Right cardiac atrium (tissue), 5 donors: ENCODE data around the gene GRM4. TPM values are rescaled to one million over a fixed set of nuclear protein-coding genes. Genes with fewer than 3 reads are reported as not detected.

Experiments used
- ATAC-seq, 2 donors: fragments of 200-7000 bp; cut with Tn5 transposase; one replicate each; pipeline versions ENCODE4 v1.8.0 to v1.9.1; 2020; ENCODE audit warnings: moderate library complexity in 2 of 2, mild to moderate bottlenecking in 1 of 2
- DNase-seq, 3 donors: peaks; one replicate each; pipeline ENCODE4 v3.0.0-alpha.2; 2020
- H3K27ac ChIP-seq: one replicate; pipeline ENCODE4 v1.5.1; 2013; ENCODE audit warnings: mild to moderate bottlenecking, low read length, control low read depth, moderate library complexity
- H3K27me3 ChIP-seq: one replicate; pipeline ENCODE4 v1.6.1; 2013; ENCODE audit not compliant: control insufficient read depth, insufficient read depth
- H3K4me1 ChIP-seq: one replicate; pipeline ENCODE4 v1.6.1; 2013; ENCODE audit warnings: low read length; ENCODE audit not compliant: control insufficient read depth, insufficient read depth
- H3K4me3 ChIP-seq: one replicate; pipeline ENCODE4 v1.5.1; 2013; ENCODE audit warnings: low read length, control low read depth
- H3K9me3 ChIP-seq: one replicate; pipeline ENCODE4 v1.6.1; 2013; ENCODE audit warnings: low read length; ENCODE audit not compliant: control insufficient read depth
- WGBS: extraction: QIAGEN DNeasy Blood & Tissue Kit; methylation state at CpG from one replicate; pipeline ENCODE4 v1.1.7; 2013; 5-methylcytosine and 5-hydroxymethylcytosine counted together
- intact Hi-C, 4 donors: fragments of 100-400 bp; cut with DNase I; formaldehyde crosslinking; loops; one replicate each; pipeline versions ENCODE4 v1.11.0 to v1.14.0; 2022 to 2023
- polyA plus RNA-seq: library from polyadenylated mRNA; stranded (reverse); fragments of 200-250 nt; gene quantifications from one replicate; pipeline ENCODE4 v1.2.3, GENCODE V29; 2013
- total RNA-seq, 4 donors: library from RNA; stranded (reverse); fragmentation: NEBNext Ultra II Directional; extraction: Animal tissue kit (Norgen Biotek cat#: 25700); gene quantifications; one replicate each; pipeline ENCODE4 v1.2.1, GENCODE V29; 2021
- donor health status: healthy with polysubstance abuse.
- donor health status: DM: no; HTN: yes; CAD: no.
- donor health status: DM: no; HTN: no; CAD: no.
- donor health status: DM: no; HTN: yes; CAD: no; lungs with severe emphysema.
- donor health status: DM: yes; HTN: yes; CAD: no.

The GRM4 gene
- total and polyA plus RNA-seq, 5 donors: not detected

GRCh38 chr6:33988121-33989015, 157.5 kb downstream of the GRM4 start:
- peak in 1 of 2 donors; percentile 15 for ATAC-seq
- intact Hi-C loops: no loop called here
- Histone ChIP-seq H3K4me1 (no peaks in the 10 kb centered on the region), H3K27ac (no peak overlapping the region), H3K9me3 (no peaks in the 10 kb centered on the region), H3K4me3 (no peak overlapping the region), H3K27me3 (no peaks in the 10 kb centered on the region)
- WGBS: 59% methylated on average over 16 of the region's 16 CpGs
- DNase-seq: no peak

GRCh38 chr6:33987531-33988021, 158.3 kb downstream of the GRM4 start:
- ATAC-seq: no peak
- WGBS: 82% methylated on average over 13 of the region's 13 CpGs
- Histone ChIP-seq H3K9me3 (no peaks in the 10 kb centered on the region), H3K27ac (no peak overlapping the region), H3K4me3 (no peak overlapping the region), H3K4me1 (no peaks in the 10 kb centered on the region), H3K27me3 (no peaks in the 10 kb centered on the region)
- intact Hi-C loops: no loop called here
- no peak for DNase-seq

DNA sequence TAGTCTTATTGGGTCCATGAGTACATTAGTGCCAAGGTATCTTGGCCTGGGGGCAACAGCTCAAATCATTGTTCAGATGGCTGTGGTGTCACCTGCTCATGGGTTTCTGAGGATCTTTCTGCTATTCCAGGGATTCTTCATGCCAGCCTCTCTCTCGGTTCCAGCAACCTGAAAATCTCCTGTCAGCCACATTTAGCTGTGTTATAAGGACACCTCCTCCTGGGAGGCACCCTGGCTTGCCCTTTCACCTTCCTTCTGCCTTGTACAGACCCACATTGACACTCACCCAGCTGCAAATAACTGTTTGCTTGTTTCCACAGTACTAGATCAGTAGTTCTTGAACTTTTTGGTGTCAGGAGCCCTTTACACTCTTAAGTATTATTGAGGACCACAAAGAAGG, 159.9 kb downstream of the GRM4 start:
- Histone ChIP-seq H3K27me3 (no peaks in the 10 kb centered on the region), H3K4me3 (no peak overlapping the region), H3K9me3 (no peaks in the 10 kb centered on the region), H3K27ac (no peak overlapping the region), H3K4me1 (no peaks in the 10 kb centered on the region)
- WGBS: 76% methylated on average over 1 of the region's 1 CpG
- DNase-seq: no peak
- ATAC-seq: no peak
- intact Hi-C loops: no loop called here

DNA sequence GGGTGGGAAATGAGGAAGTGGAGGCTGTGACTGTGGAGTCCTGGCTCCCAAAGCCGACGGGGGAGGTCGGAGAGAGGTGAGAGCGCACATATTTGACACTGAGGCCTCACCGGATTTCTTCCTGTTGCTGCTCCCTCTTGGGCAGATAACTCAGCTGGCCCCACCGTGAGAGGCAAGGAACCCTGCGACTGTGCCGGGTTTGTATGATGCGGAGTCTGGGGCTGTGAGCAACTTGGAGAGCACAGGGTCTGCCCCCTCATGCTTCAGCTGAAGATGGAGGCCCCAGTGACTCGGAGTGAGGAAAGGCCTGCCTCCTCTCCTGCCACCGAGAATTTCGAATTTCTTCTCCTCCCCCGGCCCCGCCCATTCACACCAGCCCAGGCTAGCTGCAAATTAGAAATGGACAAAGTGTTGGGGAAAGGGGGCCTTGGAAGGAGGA, 160.6 kb downstream of the GRM4 start:
- H3K4me3 ChIP-seq: no peak overlapping the region
- WGBS: 61% methylated on average over 14 of the region's 14 CpGs
- no peaks in the 10 kb centered on the region for H3K27me3 ChIP-seq
- no peaks in the 10 kb centered on the region for H3K9me3 ChIP-seq
- no peak for DNase-seq
- H3K4me1 ChIP-seq: no peaks in the 10 kb centered on the region
- ATAC-seq: no peak
- H3K27ac ChIP-seq: no peak overlapping the region
- intact Hi-C loops: no loop called here

GRCh38 chr6:33984466-33985312, 161.2 kb downstream of the GRM4 start:
- Histone ChIP-seq H3K27ac (no peak overlapping the region), H3K4me3 (no peak overlapping the region), H3K9me3 (no peaks in the 10 kb centered on the region), H3K4me1 (no peaks in the 10 kb centered on the region), H3K27me3 (no peaks in the 10 kb centered on the region)
- intact Hi-C loops: no loop called here
- DNase-seq (no peak), ATAC-seq (no peak)
- WGBS: 75% methylated on average over 21 of the region's 21 CpGs

GRCh38 chr6:33983721-33984465, 162.0 kb downstream of the GRM4 start:
- intact Hi-C loops: no loop called here
- ATAC-seq (no peak), DNase-seq (no peak)
- 75% methylated on average over 8 of the region's 8 CpGs for WGBS
- H3K27me3 ChIP-seq: no peaks in the 10 kb centered on the region
- H3K27ac ChIP-seq: no peak overlapping the region
- H3K4me3 ChIP-seq: no peak overlapping the region
- H3K4me1 ChIP-seq: no peaks in the 10 kb centered on the region
- no peaks in the 10 kb centered on the region for H3K9me3 ChIP-seq

DNA sequence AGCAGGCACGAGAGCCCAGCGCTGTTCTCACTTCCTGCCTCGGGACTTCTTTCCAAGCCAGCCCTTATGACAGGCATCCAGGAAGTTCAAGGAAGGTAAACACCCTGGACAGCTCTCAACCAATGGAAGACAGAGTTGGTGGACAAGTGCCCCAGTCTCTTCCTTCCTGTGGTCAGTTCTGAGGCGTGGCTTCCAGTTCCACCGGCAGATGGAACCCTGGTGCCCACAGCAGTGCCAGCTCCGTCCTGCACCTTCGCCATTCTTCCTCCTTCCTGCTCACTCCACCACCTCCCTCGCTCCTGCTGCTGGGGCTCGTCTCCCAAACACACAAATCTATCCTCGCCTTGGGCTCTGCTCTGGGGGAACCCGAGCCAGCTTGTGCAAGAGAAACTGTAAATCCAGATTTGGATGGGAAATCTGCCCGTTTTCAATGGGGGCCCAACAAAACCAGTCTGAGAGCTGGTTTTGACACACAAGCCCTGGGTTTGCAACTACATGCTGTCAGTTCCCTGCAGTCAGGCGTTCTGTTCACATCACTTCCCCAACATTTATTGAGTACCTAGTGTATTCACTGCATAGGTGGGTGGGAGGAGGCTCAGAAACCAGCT, 162.7 kb downstream of the GRM4 start:
- Histone ChIP-seq H3K4me1 (no peaks in the 10 kb centered on the region), H3K9me3 (no peaks in the 10 kb centered on the region), H3K27me3 (no peaks in the 10 kb centered on the region), H3K27ac (no peak overlapping the region), H3K4me3 (no peak overlapping the region)
- WGBS: 45% methylated on average over 13 of the region's 13 CpGs
- ATAC-seq: peak; percentile 61 to 73
- no peak for DNase-seq
- intact Hi-C loops: no loop called here

- H3K4me1 ChIP-seq: no peaks in the 10 kb centered on the region
- intact Hi-C loops: no loop called here
- H3K4me3 ChIP-seq: no peak overlapping the region
- whole genome bisulfite sequencing: 62% methylated on average over 4 of the region's 4 CpGs
- no peaks in the 10 kb centered on the region for H3K27me3 ChIP-seq
- no peak for ATAC-seq
- H3K9me3 ChIP-seq: no peaks in the 10 kb centered on the region
- DNase-seq: no peak
- H3K27ac ChIP-seq: no peak overlapping the region
Observed at GRCh38 chr6:33981861-33982260, 164.0 kb downstream of the GRM4 start.

DNA sequence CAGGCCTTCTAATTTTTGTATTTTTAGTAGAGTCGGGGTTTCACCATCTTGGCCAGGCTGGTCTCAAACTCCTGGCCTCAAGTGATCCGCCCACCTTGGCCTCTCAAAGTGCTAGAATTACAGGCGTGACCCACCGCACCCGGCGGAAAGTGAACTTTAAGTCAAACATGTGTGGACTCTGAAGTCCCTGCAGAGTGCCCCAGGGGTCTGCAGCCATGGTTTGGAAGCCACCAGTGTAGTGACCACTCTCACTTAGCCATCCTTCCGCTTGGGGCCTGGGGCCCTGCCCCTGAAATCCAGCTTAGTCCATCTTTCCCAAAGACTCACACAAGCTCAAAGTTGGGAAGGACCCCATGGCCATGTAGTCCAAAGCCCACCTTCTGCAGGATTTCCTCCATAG, 164.5 kb downstream of the GRM4 start:
- H3K27me3 ChIP-seq: no peaks in the 10 kb centered on the region
- no peak overlapping the region for H3K27ac ChIP-seq
- DNase-seq (no peak), ATAC-seq (no peak)
- intact Hi-C loops: no loop called here
- no peaks in the 10 kb centered on the region for H3K9me3 ChIP-seq
- no peak overlapping the region for H3K4me3 ChIP-seq
- WGBS: 94% methylated on average over 7 of the region's 7 CpGs
- no peaks in the 10 kb centered on the region for H3K4me1 ChIP-seq
